HCT116 (cell line): Measurements from ENCODE around the gene GRK2. TPM values are rescaled to one million over a fixed set of nuclear protein-coding genes. Genes with fewer than 3 reads are reported as not detected.

ENCODE experiments used
- ATAC-seq: fragments of 200-7000 bp; cut with Tn5 transposase; 2 replicates; pipeline ENCODE4 v1.9.1; 2020; ENCODE audit warnings: mild to moderate bottlenecking, moderate library complexity
- BruUV-seq: library from RNA; stranded (reverse); fragments of 400-500 nt; replicated peaks from 2 replicates; lab custom pipeline; 2021; lab: Mats Ljungman, UMichigan
- CTCF ChIA-PET: fragments of 300-600 bp; sonication (Branson Sonifier 250); formaldehyde crosslinking; loops from one replicate; lab custom pipeline; 2021; ENCODE audit warnings: antibody characterized with exemption; lab: Charles Lee
- POLR2A ChIA-PET: fragments of 300-600, 350-600 bp; sonication (Branson Sonifier 250); formaldehyde crosslinking; loops from one replicate; lab custom pipeline; 2021; ENCODE audit warnings: antibody characterized with exemption; lab: Charles Lee
- RAD21 ChIA-PET, 2 experiments: fragments of 300-600 bp; sonication (Branson Sonifier 250); formaldehyde crosslinking; loops; one replicate each; lab custom pipeline; 2023; ENCODE audit warnings: low total read pairs in 2 of 2; ENCODE audit not compliant: uncharacterized antibody in 2 of 2, unreplicated experiment in 2 of 2, low non-redundant PET in 1 of 2; lab: Charles Lee
- DNase-seq: peaks from one replicate; pipeline ENCODE4 v3.0.0-alpha.2; 2010; ENCODE audit warnings: low read depth, low spot score
- H2AFZ ChIP-seq: fragments of 200-600 bp; shearing (Covaris generic), sonication (generic); 2 replicates; pipeline ENCODE4 v1.6.1; 2017; ENCODE audit warnings: low read depth, mixed run types, mixed read lengths, antibody characterized with exemption, low read length; ENCODE audit not compliant: poor library complexity, severe bottlenecking
- H3K27ac ChIP-seq: 2 replicates; pipeline ENCODE4 v1.5.1; 2012; ENCODE audit warnings: low read depth, low read length
- H3K27me3 ChIP-seq: fragments of 200-600 bp; sonication (generic); 2 replicates; pipeline ENCODE4 v1.6.1; 2016; ENCODE audit warnings: mixed run types, low read length, mixed read lengths; ENCODE audit not compliant: insufficient read depth
- H3K36me3 ChIP-seq, 2 experiments: fragments of 200-500 bp in 1 of 2; fragments of 200-600 bp in 1 of 2; sonication (Bioruptor generic) in 1 of 2; sonication (generic) in 1 of 2; 2 replicates each; pipeline versions ENCODE4 v1.5.1 to v1.6.1; 2014 to 2016; ENCODE audit warnings: low read length in 2 of 2, inconsistent platforms in 1 of 2, mixed read lengths in 1 of 2, mixed run types in 1 of 2; ENCODE audit not compliant: insufficient read depth in 2 of 2, control insufficient read depth in 1 of 2
- H3K4me1 ChIP-seq, 2 experiments: fragments of 200-600 bp in 1 of 2; sonication (generic) in 1 of 2; 2 replicates each; pipeline versions ENCODE4 v1.5.1 to v1.6.1; 2012 to 2017; ENCODE audit warnings: low read length in 2 of 2, inconsistent platforms in 1 of 2, mild to moderate bottlenecking in 1 of 2, mixed read lengths in 1 of 2, mixed run types in 1 of 2, moderate library complexity in 1 of 2; ENCODE audit not compliant: insufficient read depth in 2 of 2, control insufficient read depth in 1 of 2
- H3K4me2 ChIP-seq: fragments of 200-600 bp; sonication (generic); 2 replicates; pipeline ENCODE4 v1.6.1; 2017; ENCODE audit warnings: mixed run types, low read length, mixed read lengths
- H3K4me3 ChIP-seq, 2 experiments: fragments of 200-600 bp in 1 of 2; sonication (generic) in 1 of 2; replicated peaks in 1 of 2; 2 replicates each; pipeline ENCODE4 v1.5.1; 2011 to 2016; ENCODE audit warnings: low read length in 2 of 2, control low read depth in 1 of 2, low read depth in 1 of 2, mild to moderate bottlenecking in 1 of 2, mixed read lengths in 1 of 2, mixed run types in 1 of 2
- H3K79me2 ChIP-seq: fragments of 200-600 bp; sonication (generic); 2 replicates; pipeline ENCODE4 v1.6.1; 2017; ENCODE audit warnings: mild to moderate bottlenecking, mixed run types, low read length, moderate library complexity, mixed read lengths; ENCODE audit not compliant: insufficient read depth
- H3K9ac ChIP-seq: fragments of 200-600 bp; sonication (generic); 2 replicates; pipeline ENCODE4 v1.6.1; 2016; ENCODE audit warnings: low read length, mixed read lengths
- H3K9me2 ChIP-seq: fragments of 200-600 bp; sonication (generic), shearing (Covaris generic); 2 replicates; pipeline ENCODE4 v1.6.1; 2017; ENCODE audit warnings: mixed run types, mild to moderate bottlenecking, moderate library complexity; ENCODE audit not compliant: insufficient read depth
- H3K9me3 ChIP-seq, 2 experiments: fragments of 200-500 bp in 1 of 2; fragments of 200-600 bp in 1 of 2; sonication (Bioruptor generic) in 1 of 2; sonication (generic) in 1 of 2; 2 replicates each; pipeline ENCODE4 v1.6.1; 2014 to 2017; ENCODE audit warnings: low read length in 2 of 2, mixed read lengths in 2 of 2, inconsistent platforms in 1 of 2, low read depth in 1 of 2, mild to moderate bottlenecking in 1 of 2, mixed run types in 1 of 2, moderate library complexity in 1 of 2; ENCODE audit not compliant: control insufficient read depth in 1 of 2, insufficient read depth in 1 of 2
- H4K20me1 ChIP-seq: fragments of 200-600 bp; sonication (generic), shearing (Covaris generic); 2 replicates; pipeline ENCODE4 v1.6.1; 2017; ENCODE audit warnings: mixed run types, mild to moderate bottlenecking, moderate library complexity; ENCODE audit not compliant: insufficient read depth
- CBX3 ChIP-seq: IDR thresholded peaks from 2 replicates; pipeline ENCODE4 v1.6.1; 2012; ENCODE audit warnings: low read depth
- CEBPB ChIP-seq: IDR thresholded peaks from 2 replicates; pipeline ENCODE4 v1.6.1; 2012; ENCODE audit warnings: low read depth
- ELF1 ChIP-seq: IDR thresholded peaks from 2 replicates; pipeline ENCODE4 v1.6.1; 2012; ENCODE audit warnings: low read depth, borderline replicate concordance
- EZH2 ChIP-seq: fragments of 200-600 bp; sonication (generic); IDR thresholded peaks from 2 replicates; pipeline ENCODE4 v1.6.1; 2017; ENCODE audit warnings: antibody characterized with exemption, mixed run types
- FOSL1 ChIP-seq: IDR thresholded peaks from 2 replicates; pipeline ENCODE4 v1.6.1; 2012; ENCODE audit warnings: low read depth
- POLR2AphosphoS5 ChIP-seq: IDR thresholded peaks from 2 replicates; pipeline ENCODE4 v1.6.1; 2011; ENCODE audit warnings: mild to moderate bottlenecking, low read depth, low read length, moderate library complexity
- SIN3A ChIP-seq: IDR thresholded peaks from 2 replicates; pipeline ENCODE4 v1.6.1; 2012; ENCODE audit warnings: low read depth
- SP1 ChIP-seq: IDR thresholded peaks from 2 replicates; pipeline ENCODE4 v1.6.1; 2012; ENCODE audit warnings: low read depth
- SRF ChIP-seq: IDR thresholded peaks from 2 replicates; pipeline ENCODE4 v1.6.1; 2012; ENCODE audit warnings: low read depth
- TCF7L2 ChIP-seq: IDR thresholded peaks from 2 replicates; pipeline ENCODE4 v1.7.0; 2011; ENCODE audit warnings: borderline replicate concordance, inconsistent platforms; ENCODE audit not compliant: insufficient read depth, insufficient read length; ENCODE audit errors: extremely low read depth
- YY1 ChIP-seq: IDR thresholded peaks from 2 replicates; pipeline ENCODE4 v1.6.1; 2011; ENCODE audit warnings: low read length, low read depth, moderate library complexity, mild to moderate bottlenecking; ENCODE audit not compliant: insufficient replicate concordance; ENCODE audit errors: extremely low read depth
- ZFX ChIP-seq: fragments of 450-650 bp; IDR thresholded peaks from 2 replicates; pipeline ENCODE4 v1.6.1; 2017
- intact Hi-C: fragments of 100-400 bp; cut with micrococcal nuclease; formaldehyde crosslinking; loops from 2 replicates; pipeline ENCODE4 v1.10.0; 2022
- total RNA-seq: library from RNA; stranded (reverse); gene quantifications from one replicate; pipeline ENCODE4 v1.2.1, GENCODE V29; 2021; ENCODE audit not compliant: unreplicated experiment
- TF ChIP-seq, protein P1 (sequence below): IDR thresholded peaks from 2 replicates; pipeline ENCODE4 v1.6.1; 2012; ENCODE audit warnings: low read depth
- TF ChIP-seq, protein P2 (sequence below): IDR thresholded peaks from 2 replicates; pipeline ENCODE4 v1.6.1; 2012
- TF ChIP-seq, protein P3 (sequence below): IDR thresholded peaks from 2 replicates; pipeline ENCODE4 v1.6.1; 2011; ENCODE audit warnings: mild to moderate bottlenecking, low read length, moderate library complexity; ENCODE audit not compliant: insufficient replicate concordance; ENCODE audit errors: extremely low read depth

Gene GRK2
- total RNA-seq, 1 experiment from 2014 or later: 83.0 TPM

DNA sequence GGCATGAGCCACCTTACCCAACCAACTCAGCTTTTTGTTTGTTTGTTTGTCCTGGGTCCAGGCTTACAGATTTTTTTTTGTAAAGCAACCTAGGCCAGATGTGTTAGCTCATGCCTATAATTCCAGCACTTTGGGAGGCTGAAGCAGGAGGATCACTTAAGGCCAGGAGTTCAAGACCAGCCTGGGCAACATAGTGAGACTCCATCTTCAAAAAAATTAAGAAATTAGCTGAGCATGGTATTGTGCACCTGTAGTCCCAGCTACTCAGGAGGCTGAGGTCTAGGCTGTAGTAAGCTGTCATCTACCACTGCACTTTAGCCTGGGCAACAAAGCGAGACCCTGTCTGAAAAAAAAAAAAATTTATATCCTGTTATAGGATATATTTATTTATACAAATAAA lies 28.7 kb upstream of the GRK2 start:
- no peak for TF ChIP-seq ZFX
- TF ChIP-seq POLR2AphosphoS5: no peak
- TF ChIP-seq, protein P1, sequence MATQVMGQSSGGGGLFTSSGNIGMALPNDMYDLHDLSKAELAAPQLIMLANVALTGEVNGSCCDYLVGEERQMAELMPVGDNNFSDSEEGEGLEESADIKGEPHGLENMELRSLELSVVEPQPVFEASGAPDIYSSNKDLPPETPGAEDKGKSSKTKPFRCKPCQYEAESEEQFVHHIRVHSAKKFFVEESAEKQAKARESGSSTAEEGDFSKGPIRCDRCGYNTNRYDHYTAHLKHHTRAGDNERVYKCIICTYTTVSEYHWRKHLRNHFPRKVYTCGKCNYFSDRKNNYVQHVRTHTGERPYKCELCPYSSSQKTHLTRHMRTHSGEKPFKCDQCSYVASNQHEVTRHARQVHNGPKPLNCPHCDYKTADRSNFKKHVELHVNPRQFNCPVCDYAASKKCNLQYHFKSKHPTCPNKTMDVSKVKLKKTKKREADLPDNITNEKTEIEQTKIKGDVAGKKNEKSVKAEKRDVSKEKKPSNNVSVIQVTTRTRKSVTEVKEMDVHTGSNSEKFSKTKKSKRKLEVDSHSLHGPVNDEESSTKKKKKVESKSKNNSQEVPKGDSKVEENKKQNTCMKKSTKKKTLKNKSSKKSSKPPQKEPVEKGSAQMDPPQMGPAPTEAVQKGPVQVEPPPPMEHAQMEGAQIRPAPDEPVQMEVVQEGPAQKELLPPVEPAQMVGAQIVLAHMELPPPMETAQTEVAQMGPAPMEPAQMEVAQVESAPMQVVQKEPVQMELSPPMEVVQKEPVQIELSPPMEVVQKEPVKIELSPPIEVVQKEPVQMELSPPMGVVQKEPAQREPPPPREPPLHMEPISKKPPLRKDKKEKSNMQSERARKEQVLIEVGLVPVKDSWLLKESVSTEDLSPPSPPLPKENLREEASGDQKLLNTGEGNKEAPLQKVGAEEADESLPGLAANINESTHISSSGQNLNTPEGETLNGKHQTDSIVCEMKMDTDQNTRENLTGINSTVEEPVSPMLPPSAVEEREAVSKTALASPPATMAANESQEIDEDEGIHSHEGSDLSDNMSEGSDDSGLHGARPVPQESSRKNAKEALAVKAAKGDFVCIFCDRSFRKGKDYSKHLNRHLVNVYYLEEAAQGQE: no peak
- no peak for TF ChIP-seq CEBPB
- TF ChIP-seq CBX3: no peak
- TF ChIP-seq YY1: no peak
- TF ChIP-seq SRF: no peak
- TF ChIP-seq, protein P2, sequence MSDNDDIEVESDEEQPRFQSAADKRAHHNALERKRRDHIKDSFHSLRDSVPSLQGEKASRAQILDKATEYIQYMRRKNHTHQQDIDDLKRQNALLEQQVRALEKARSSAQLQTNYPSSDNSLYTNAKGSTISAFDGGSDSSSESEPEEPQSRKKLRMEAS: no peak
- TF ChIP-seq FOSL1: no peak
- no peak for TF ChIP-seq SP1
- no peak for TF ChIP-seq SIN3A
- no peak for TF ChIP-seq TCF7L2
- TF ChIP-seq ELF1: no peak
- TF ChIP-seq, protein P3, sequence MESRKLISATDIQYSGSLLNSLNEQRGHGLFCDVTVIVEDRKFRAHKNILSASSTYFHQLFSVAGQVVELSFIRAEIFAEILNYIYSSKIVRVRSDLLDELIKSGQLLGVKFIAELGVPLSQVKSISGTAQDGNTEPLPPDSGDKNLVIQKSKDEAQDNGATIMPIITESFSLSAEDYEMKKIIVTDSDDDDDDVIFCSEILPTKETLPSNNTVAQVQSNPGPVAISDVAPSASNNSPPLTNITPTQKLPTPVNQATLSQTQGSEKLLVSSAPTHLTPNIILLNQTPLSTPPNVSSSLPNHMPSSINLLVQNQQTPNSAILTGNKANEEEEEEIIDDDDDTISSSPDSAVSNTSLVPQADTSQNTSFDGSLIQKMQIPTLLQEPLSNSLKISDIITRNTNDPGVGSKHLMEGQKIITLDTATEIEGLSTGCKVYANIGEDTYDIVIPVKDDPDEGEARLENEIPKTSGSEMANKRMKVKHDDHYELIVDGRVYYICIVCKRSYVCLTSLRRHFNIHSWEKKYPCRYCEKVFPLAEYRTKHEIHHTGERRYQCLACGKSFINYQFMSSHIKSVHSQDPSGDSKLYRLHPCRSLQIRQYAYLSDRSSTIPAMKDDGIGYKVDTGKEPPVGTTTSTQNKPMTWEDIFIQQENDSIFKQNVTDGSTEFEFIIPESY: no peak
- no peak for TF ChIP-seq EZH2
- H3K27ac ChIP-seq: no peak overlapping the region
- intact Hi-C loops: no loop called here
- no peak overlapping the region for H2AFZ ChIP-seq
- no TSS peak for BruUV-seq
- H3K9ac ChIP-seq: no peak overlapping the region
- POLR2A ChIA-PET: no interaction called here
- no peak overlapping the region for H3K4me2 ChIP-seq
- peaks cover 35% of the 10 kb centered on the region for H3K79me2 ChIP-seq
- ATAC-seq: no peak
- no peaks in the 10 kb centered on the region for H3K9me3 ChIP-seq
- RAD21 ChIA-PET: no interaction called here
- H3K4me3 ChIP-seq: no peak overlapping the region
- no peak for DNase-seq
- no peaks in the 10 kb centered on the region for H3K27me3 ChIP-seq
- peaks cover 3 to 5% of the 10 kb centered on the region in 2 experiments; a peak in 1 of 4 replicates for H3K36me3 ChIP-seq
- peaks cover 19 to 30% of the 10 kb centered on the region in 2 experiments for H3K4me1 ChIP-seq
- CTCF ChIA-PET: interaction anchor here (1.2 kb wide), 1 partner anchor 80 kb away, joined by 3 read pairs; no protein-coding TSS in a partner anchor
- 0 out of 2 replicates have a peak, but pooled peaks cover 5% of the 10 kb centered on the region for H4K20me1 ChIP-seq
- no peaks in the 10 kb centered on the region for H3K9me2 ChIP-seq
